HepG2 (cell line): ENCODE data around the gene HHIPL2. TPM values are rescaled to one million over a fixed set of nuclear protein-coding genes. Genes with fewer than 3 reads are reported as not detected.
"Not testable (repeated sequence)": the region's sequence is repeated elsewhere in the genome, so short reads cannot be mapped to it uniquely, and the experiment has no call there.

ENCODE experiments used
- ATAC-seq: fragments of 200-7000 bp; cut with Tn5 transposase; 3 replicates; pipeline ENCODE4 v1.9.1; 2020; ENCODE audit warnings: mild to moderate bottlenecking, moderate library complexity
- BruUV-seq: library from RNA; stranded (reverse); fragments of 400-500 nt; replicated peaks from 2 replicates; lab custom pipeline; 2021; lab: Mats Ljungman, UMichigan
- CTCF ChIA-PET: fragments of 300-600 bp; formaldehyde crosslinking; extraction: SDS; loops from one replicate; lab custom pipeline; 2021; ENCODE audit warnings: low total read pairs, inconsistent platforms, low intra/inter-chr PET ratio; lab: Yijun Ruan, JAX
- POLR2A ChIA-PET: fragments of 350-600 bp; sonication (Branson Sonifier 250); formaldehyde crosslinking; loops from one replicate; lab custom pipeline; 2020; ENCODE audit warnings: antibody characterized with exemption, inconsistent platforms; lab: Yijun Ruan, JAX
- DNase-seq: peaks from one replicate; pipeline ENCODE4 v3.0.0-alpha.2; 2015; ENCODE audit warnings: low spot score
- FAIRE-seq: peaks from 3 replicates; lab custom pipeline; 2011; peaks lifted over from hg19 to GRCh38; lab: Jason Lieb, UNC
- H2AFZ ChIP-seq: one replicate; pipeline ENCODE4 v1.6.1; 2011; ENCODE audit warnings: low read length, inconsistent platforms
- H3K27ac ChIP-seq: fragments of 300-600 bp; 3 replicates; pipeline ENCODE4 v1.8.0; 2011; ENCODE audit warnings: mixed run types, mild to moderate bottlenecking, mixed read lengths, low read length, inconsistent platforms; ENCODE audit not compliant: insufficient read depth; ENCODE audit errors: extremely low read length
- H3K27me3 ChIP-seq, 2 experiments: fragments of 200-600 bp in 1 of 2; 2 replicates in 1 of 2; 3 replicates in 1 of 2; pipeline versions ENCODE4 v1.6.0 to v1.8.0; 2011; ENCODE audit warnings: low read length in 2 of 2, mild to moderate bottlenecking in 2 of 2, moderate library complexity in 2 of 2, inconsistent platforms in 1 of 2; ENCODE audit not compliant: insufficient read depth in 2 of 2, control insufficient read depth in 1 of 2
- H3K36me3 ChIP-seq, 2 experiments: fragments of 200-600 bp in 1 of 2; replicated peaks in 1 of 2; 2 replicates in 1 of 2; 3 replicates in 1 of 2; pipeline versions ENCODE4 v1.5.1 to v1.8.0; 2011; ENCODE audit warnings: low read length in 2 of 2, inconsistent platforms in 1 of 2; ENCODE audit not compliant: insufficient read depth in 2 of 2, control insufficient read depth in 1 of 2
- H3K4me1 ChIP-seq: 2 replicates; pipeline ENCODE4 v1.5.1; 2012; ENCODE audit warnings: low read length, inconsistent platforms; ENCODE audit not compliant: insufficient read depth
- H3K4me2 ChIP-seq: 2 replicates; pipeline ENCODE4 v1.6.0; 2011; ENCODE audit warnings: low read depth, low read length, inconsistent platforms
- H3K4me3 ChIP-seq, 3 experiments: fragments of 200-600 bp in 1 of 3; sonication (generic), shearing (Covaris generic) in 1 of 3; replicated peaks in 1 of 3; 2 replicates each; pipeline ENCODE4 v1.5.1; 2011 to 2016; ENCODE audit warnings: low read length in 3 of 3, inconsistent platforms in 2 of 3, low read depth in 2 of 3, mild to moderate bottlenecking in 2 of 3, control low read depth in 1 of 3, mixed read lengths in 1 of 3; ENCODE audit not compliant: insufficient read depth in 1 of 3
- H3K79me2 ChIP-seq: one replicate; pipeline ENCODE4 v1.6.1; 2011; ENCODE audit warnings: low read length, inconsistent platforms; ENCODE audit not compliant: insufficient read depth
- H3K9ac ChIP-seq: 2 replicates; pipeline ENCODE4 v1.6.0; 2011; ENCODE audit warnings: mild to moderate bottlenecking, low read depth, low read length, inconsistent platforms; ENCODE audit not compliant: insufficient read depth
- H3K9me3 ChIP-seq: 2 replicates; pipeline ENCODE4 v1.5.1; 2012; ENCODE audit warnings: mild to moderate bottlenecking, low read length
- H4K20me1 ChIP-seq: 2 replicates; pipeline ENCODE4 v1.6.0; 2011; ENCODE audit warnings: inconsistent platforms, mild to moderate bottlenecking, low read length, moderate library complexity; ENCODE audit not compliant: insufficient read depth
- CTCF ChIP-seq: sonication (generic); formaldehyde crosslinking; IDR thresholded peaks from 2 replicates; pipeline ENCODE4 v1.5.0; 2020; ENCODE audit warnings: mild to moderate bottlenecking, missing genetic modification reagents, moderate library complexity
- STAG1 ChIP-seq: sonication (generic); formaldehyde crosslinking; IDR thresholded peaks from 2 replicates; pipeline ENCODE4 v1.4.0; 2020; ENCODE audit warnings: missing genetic modification reagents
- ZFY ChIP-seq: sonication (generic); formaldehyde crosslinking; IDR thresholded peaks from 2 replicates; pipeline ENCODE4 v1.4.0; 2020; ENCODE audit warnings: missing genetic modification reagents
- WGBS: methylation state at CpG from one replicate; pipeline ENCODE4 v1.1.6; 2017; ENCODE audit warnings: low lambda C conversion rate; 5-methylcytosine and 5-hydroxymethylcytosine counted together
- in situ Hi-C: cut with HindIII; loops from 2 replicates; pipeline ENCODE4 v1.10.0; 2017; ENCODE audit warnings: low pct_unique_long_range_greater_than_20kb; ENCODE audit not compliant: extremely low pct_ligation_motif_present
- intact Hi-C: fragments of 100-400 bp; cut with micrococcal nuclease; formaldehyde crosslinking; loops from one replicate; pipeline ENCODE4 v1.10.0; 2022; ENCODE audit not compliant: unreplicated experiment
- polyA plus RNA-seq, 8 experiments: library from polyadenylated mRNA; depleted of rRNA in 3 of 8; stranded (reverse) in 7 of 8; unstranded in 1 of 8; fragments of >200 nt; fragmentation: Illumina TruSeq in 4 of 8; extraction: Trizol in 4 of 8; gene quantifications; 2 replicates each; pipeline versions ENCODE4 v1.2.1 to v1.2.3, GENCODE V29; 2011 to 2016; ENCODE audit warnings: low read depth in 4 of 8, missing spikeins in 1 of 8, mixed read lengths in 1 of 8; ENCODE audit not compliant: insufficient read depth in 1 of 8
- total RNA-seq, 5 experiments: library from RNA; depleted of rRNA; stranded (reverse); fragments of >200 nt; fragmentation: Illumina TruSeq; extraction: Trizol; gene quantifications; 2 replicates each; pipeline ENCODE4 v1.2.3, GENCODE V29; 2016; ENCODE audit warnings: low read depth in 1 of 5

The HHIPL2 gene
- total and polyA plus RNA-seq, 2 of the 13 experiments (the other 11 are each of a cell fraction or from before 2014, with no cell fraction given) = 0.53 to 1.3 TPM

GRCh38 chr1:222476436-222476835, 71.5 kb downstream of the HHIPL2 start:
- TF ChIP-seq STAG1 (CRISPR knock-in tag) (peak; percentile 44), CTCF (CRISPR knock-in tag) (peak; percentile 37; the same call in 1 of the 2 replicates), ZFY (CRISPR knock-in tag) (peak; percentile 34; the same call in 1 of the 2 replicates)
- TF ChIP-seq, all 625 proteins: peak for 3; not testable (repeated sequence) for 622
- WGBS = 55% methylated on average over 5 of the region's 5 CpGs
- H3K4me1 ChIP-seq, POLR2A ChIA-PET, H3K9me3 ChIP-seq, ATAC-seq, H3K4me3 ChIP-seq, H3K79me2 ChIP-seq, FAIRE-seq, H3K9ac ChIP-seq, CTCF ChIA-PET, H2AFZ ChIP-seq, H3K4me2 ChIP-seq, in situ Hi-C loops, BruUV-seq, H3K36me3 ChIP-seq, H4K20me1 ChIP-seq, intact Hi-C loops, DNase-seq, H3K27ac ChIP-seq, H3K27me3 ChIP-seq: not testable (repeated sequence)

- H3K79me2 ChIP-seq, H3K27me3 ChIP-seq, POLR2A ChIA-PET, H3K27ac ChIP-seq, H3K4me1 ChIP-seq, intact Hi-C loops, CTCF ChIA-PET, H3K9me3 ChIP-seq, H3K9ac ChIP-seq, H3K4me2 ChIP-seq, H4K20me1 ChIP-seq, H3K36me3 ChIP-seq, H3K4me3 ChIP-seq, ATAC-seq, H2AFZ ChIP-seq, FAIRE-seq, DNase-seq, BruUV-seq: not testable (repeated sequence)
- in situ Hi-C loops = loop anchor here (25.0 kb wide), 1 partner anchor 614 kb away; no protein-coding TSS in a partner anchor
- WGBS = 85% methylated on average over 13 of the region's 17 CpGs
Measured at GRCh38 chr1:222473717-222474116, 74.2 kb downstream of the HHIPL2 start.

GRCh38 chr1:222472776-222473540, 74.9 kb downstream of the HHIPL2 start:
- H3K9me3 ChIP-seq, H3K4me2 ChIP-seq, BruUV-seq, CTCF ChIA-PET, H4K20me1 ChIP-seq, H3K27ac ChIP-seq, H3K36me3 ChIP-seq, H3K9ac ChIP-seq, H2AFZ ChIP-seq, H3K4me1 ChIP-seq, H3K79me2 ChIP-seq, ATAC-seq, intact Hi-C loops, DNase-seq, H3K27me3 ChIP-seq, H3K4me3 ChIP-seq, POLR2A ChIA-PET, FAIRE-seq: not testable (repeated sequence)
- in situ Hi-C loops = loop anchor here (25.0 kb wide), 1 partner anchor 614 kb away; no protein-coding TSS in a partner anchor
- WGBS = 93% methylated on average over 23 of the region's 33 CpGs
